ENCODE results near the gene STAT3. TPM values are rescaled to one million over a fixed set of nuclear protein-coding genes. Genes with fewer than 3 reads are reported as not detected.

The STAT3 gene
- polyA plus RNA-seq, 1 of the 3 experiments (the other 2 are of a cell fraction), result 35.7 TPM

GRCh38 chr17:42270596-42270995 lies 117.6 kb downstream of the STAT3 start:
- H3K79me2 ChIP-seq (ENCODE audit: insufficient read depth), result peaks cover 88% of the 10 kb centered on the region
- 85% methylated on average over 6 of the region's 6 CpGs for WGBS (ENCODE audit: low lambda C conversion rate)

GRCh38 chr17:42270170-42270535 lies 118.1 kb downstream of the STAT3 start:
- Histone ChIP-seq H2AFZ (ENCODE audit: low read depth) (no peak overlapping the region), H3K4me3 (ENCODE audit: low read depth in 2 of 2, low read length in 1 of 2) (no peak overlapping the region), H3K9me2 (no peaks in the 10 kb centered on the region), H3K27me3 (ENCODE audit: insufficient read depth) (no peaks in the 10 kb centered on the region), H3F3A (replicated peaks; ENCODE audit: insufficient read depth) (peaks cover 9% of the 10 kb centered on the region), H3K79me2 (ENCODE audit: insufficient read depth) (peaks cover 89% of the 10 kb centered on the region), H3K27ac (ENCODE audit: low read depth in 2 of 2, low read length in 1 of 2) (peak overlapping the region in 1 of 2 experiments; percentile 18; a peak in 1 of 4 replicates), H3K4me2 (no peak overlapping the region), H3K9me3 (no peaks in the 10 kb centered on the region), H3K36me3 (replicated peaks in 1 of 2; ENCODE audit: control insufficient read depth in 1 of 2, insufficient read depth in 2 of 2, low read length in 1 of 2) (no peaks in the 10 kb centered on the region), H3K9ac (no peak overlapping the region), H3K4me1 (ENCODE audit: control insufficient read depth in 1 of 2, insufficient read depth in 2 of 2, low read depth in 1 of 2, low read length in 1 of 2) (peaks cover 10 to 12% of the 10 kb centered on the region in 2 experiments), H4K20me1 (ENCODE audit: insufficient read depth) (peaks cover 38% of the 10 kb centered on the region)
- 88% methylated on average over 4 of the region's 4 CpGs for WGBS (ENCODE audit: low lambda C conversion rate)
- CTCF ChIA-PET, result interaction anchor here (0.8 to 1.8 kb wide), 4 partner anchors 19 to 52 kb away, joined by 3 to 8 read pairs (median 6); partner anchors contain the start of gene STAT5A
- no peak for DNase-seq
- POLR2A ChIA-PET, result no interaction called here
- no peak for TF ChIP-seq JUND (IDR thresholded peaks at IDR 0.05)
- TF ChIP-seq FOXJ3 (CRISPR knock-in tag; IDR thresholded peaks at IDR 0.05), result no peak
- TF ChIP-seq RCOR1 (IDR thresholded peaks at IDR 0.05; ENCODE audit: low read length), result no peak

More at GRCh38 chr17:42270596-42270995, 117.6 kb downstream of the STAT3 start:
- ChIA-PET POLR2A (no interaction called here), CTCF (interaction anchor here (0.8 to 1.8 kb wide), 4 partner anchors 19 to 52 kb away, joined by 3 to 8 read pairs (median 6); partner anchors contain the start of gene STAT5A)
- Histone ChIP-seq H3K4me3 (ENCODE audit: low read depth in 2 of 2, low read length in 1 of 2) (no peak overlapping the region), H3K4me2 (no peak overlapping the region), H2AFZ (ENCODE audit: low read depth) (no peak overlapping the region), H3K9me3 (no peaks in the 10 kb centered on the region), H3F3A (replicated peaks; ENCODE audit: insufficient read depth) (peaks cover 9% of the 10 kb centered on the region), H4K20me1 (ENCODE audit: insufficient read depth) (peaks cover 38% of the 10 kb centered on the region), H3K9ac (no peak overlapping the region), H3K27ac (ENCODE audit: low read depth in 2 of 2, low read length in 1 of 2) (no peak overlapping the region), H3K4me1 (ENCODE audit: control insufficient read depth in 1 of 2, insufficient read depth in 2 of 2, low read depth in 1 of 2, low read length in 1 of 2) (peaks cover 10 to 12% of the 10 kb centered on the region in 2 experiments), H3K27me3 (ENCODE audit: insufficient read depth) (no peaks in the 10 kb centered on the region), H3K9me2 (no peaks in the 10 kb centered on the region), H3K36me3 (replicated peaks in 1 of 2; ENCODE audit: control insufficient read depth in 1 of 2, insufficient read depth in 2 of 2, low read length in 1 of 2) (no peaks in the 10 kb centered on the region)
- no peak for TF ChIP-seq MEF2A (IDR thresholded peaks at IDR 0.05; ENCODE audit: borderline replicate concordance, low read depth)
- no peak for TF ChIP-seq CTCF (IDR thresholded peaks at IDR 0.05)
- TF ChIP-seq FOXJ3 (CRISPR knock-in tag; IDR thresholded peaks at IDR 0.05), result no peak
- DNase-seq, result no peak

- Histone ChIP-seq H3K9me3 (no peaks in the 10 kb centered on the region), H3K27ac (ENCODE audit: low read depth in 2 of 2, low read length in 1 of 2) (no peak overlapping the region), H3K9ac (no peak overlapping the region), H3K79me2 (ENCODE audit: insufficient read depth) (peaks cover 76% of the 10 kb centered on the region), H3F3A (replicated peaks; ENCODE audit: insufficient read depth) (peaks cover 7% of the 10 kb centered on the region), H3K4me3 (ENCODE audit: low read depth in 2 of 2, low read length in 1 of 2) (no peak overlapping the region), H2AFZ (ENCODE audit: low read depth) (no peak overlapping the region), H3K4me2 (no peak overlapping the region), H3K9me2 (no peaks in the 10 kb centered on the region), H4K20me1 (ENCODE audit: insufficient read depth) (peaks cover 34% of the 10 kb centered on the region), H3K27me3 (ENCODE audit: insufficient read depth) (no peaks in the 10 kb centered on the region), H3K36me3 (replicated peaks in 1 of 2; ENCODE audit: control insufficient read depth in 1 of 2, insufficient read depth in 2 of 2, low read length in 1 of 2) (no peaks in the 10 kb centered on the region), H3K4me1 (ENCODE audit: control insufficient read depth in 1 of 2, insufficient read depth in 2 of 2, low read depth in 1 of 2, low read length in 1 of 2) (peaks cover 3 to 5% of the 10 kb centered on the region in 2 experiments; a peak in 3 of 4 replicates)
- ChIA-PET POLR2A (no interaction called here), CTCF (interaction anchor here (1.7 to 2.6 kb wide), 2 partner anchors 44 to 138 kb away, joined by 6 to 7 read pairs; no protein-coding TSS in a partner anchor)
- WGBS (ENCODE audit: low lambda C conversion rate), result 88% methylated on average over 5 of the region's 5 CpGs
- no peak for DNase-seq
- TF ChIP-seq ZBTB33 (IDR thresholded peaks at IDR 0.05; ENCODE audit: borderline replicate concordance, low read depth), result no peak
- no peak for TF ChIP-seq NFIC (IDR thresholded peaks at IDR 0.05; ENCODE audit: borderline replicate concordance)
- no peak for TF ChIP-seq CTCF (IDR thresholded peaks at IDR 0.05)
- no peak for TF ChIP-seq GABPA (IDR thresholded peaks at IDR 0.05; ENCODE audit: low read depth)
- TF ChIP-seq SIN3A (IDR thresholded peaks at IDR 0.05; ENCODE audit: borderline replicate concordance, low read depth, low read length), result no peak
- TF ChIP-seq EZH2phosphoT487 (IDR thresholded peaks at IDR 0.05; ENCODE audit: borderline replicate concordance, low read depth), result no peak
- TF ChIP-seq, protein P1, sequence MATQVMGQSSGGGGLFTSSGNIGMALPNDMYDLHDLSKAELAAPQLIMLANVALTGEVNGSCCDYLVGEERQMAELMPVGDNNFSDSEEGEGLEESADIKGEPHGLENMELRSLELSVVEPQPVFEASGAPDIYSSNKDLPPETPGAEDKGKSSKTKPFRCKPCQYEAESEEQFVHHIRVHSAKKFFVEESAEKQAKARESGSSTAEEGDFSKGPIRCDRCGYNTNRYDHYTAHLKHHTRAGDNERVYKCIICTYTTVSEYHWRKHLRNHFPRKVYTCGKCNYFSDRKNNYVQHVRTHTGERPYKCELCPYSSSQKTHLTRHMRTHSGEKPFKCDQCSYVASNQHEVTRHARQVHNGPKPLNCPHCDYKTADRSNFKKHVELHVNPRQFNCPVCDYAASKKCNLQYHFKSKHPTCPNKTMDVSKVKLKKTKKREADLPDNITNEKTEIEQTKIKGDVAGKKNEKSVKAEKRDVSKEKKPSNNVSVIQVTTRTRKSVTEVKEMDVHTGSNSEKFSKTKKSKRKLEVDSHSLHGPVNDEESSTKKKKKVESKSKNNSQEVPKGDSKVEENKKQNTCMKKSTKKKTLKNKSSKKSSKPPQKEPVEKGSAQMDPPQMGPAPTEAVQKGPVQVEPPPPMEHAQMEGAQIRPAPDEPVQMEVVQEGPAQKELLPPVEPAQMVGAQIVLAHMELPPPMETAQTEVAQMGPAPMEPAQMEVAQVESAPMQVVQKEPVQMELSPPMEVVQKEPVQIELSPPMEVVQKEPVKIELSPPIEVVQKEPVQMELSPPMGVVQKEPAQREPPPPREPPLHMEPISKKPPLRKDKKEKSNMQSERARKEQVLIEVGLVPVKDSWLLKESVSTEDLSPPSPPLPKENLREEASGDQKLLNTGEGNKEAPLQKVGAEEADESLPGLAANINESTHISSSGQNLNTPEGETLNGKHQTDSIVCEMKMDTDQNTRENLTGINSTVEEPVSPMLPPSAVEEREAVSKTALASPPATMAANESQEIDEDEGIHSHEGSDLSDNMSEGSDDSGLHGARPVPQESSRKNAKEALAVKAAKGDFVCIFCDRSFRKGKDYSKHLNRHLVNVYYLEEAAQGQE (IDR thresholded peaks at IDR 0.05; ENCODE audit: low read depth, low read length), result no peak
Measured at GRCh38 chr17:42268236-42268635, 120.0 kb downstream of the STAT3 start.
